Glomerular endothelial cell (primary cell): Measurements from ENCODE around the gene TIMELESS. TPM values are rescaled to one million over a fixed set of nuclear protein-coding genes. Genes with fewer than 3 reads are reported as not detected.
"Not testable (repeated sequence)": the region's sequence is repeated elsewhere in the genome, so short reads cannot be mapped to it uniquely, and the experiment has no call there.

ENCODE experiments used
- DNase-seq: peaks from one replicate; pipeline ENCODE4 v3.0.0-alpha.2; 2011; ENCODE audit warnings: low read depth, low spot score; ENCODE audit errors: extremely low read depth
- total RNA-seq: library from RNA; depleted of rRNA; stranded (reverse); fragments of >200 nt; gene quantifications from 2 replicates; pipeline ENCODE4 v1.2.3, GENCODE V29; 2015

The TIMELESS gene
- total RNA-seq: 7.4 and 13.9 TPM in 2 replicates

GRCh38 chr12:56448860-56449621 is at the start of gene TIMELESS:
TSS of gene TIMELESS (minus strand) at chr12:56449426. CDS start at chr12:56434170, 15,256 bp downstream.
- DNase-seq: peak; percentile 44

- DNase-seq: not testable (repeated sequence)
These were observed 49.1 kb upstream of the TIMELESS start for GRCh38 chr12:56498126-56498902.

- DNase-seq: not testable (repeated sequence)
These were observed 47.5 kb upstream of the TIMELESS start for GRCh38 chr12:56496704-56497103.

- not testable (repeated sequence) for DNase-seq
These were observed 45.3 kb upstream of the TIMELESS start for GRCh38 chr12:56494481-56494880.

- not testable (repeated sequence) for DNase-seq
These were observed 44.8 kb upstream of the TIMELESS start for GRCh38 chr12:56494106-56494415.

- DNase-seq: not testable (repeated sequence)
These were observed 44.3 kb upstream of the TIMELESS start for GRCh38 chr12:56493409-56494105.

GRCh38 chr12:56490360-56490759 is 41.1 kb upstream of the TIMELESS start:
- no peak for DNase-seq

GRCh38 chr12:56488041-56488955 is 39.1 kb upstream of the TIMELESS start, which contains the start of gene GLS2:
TSS of gene GLS2 (minus strand) at chr12:56488161. CDS start at chr12:56488118, 43 bp downstream.
- no peak for DNase-seq

GRCh38 chr12:56487448-56488040 is 38.3 kb upstream of the TIMELESS start:
- no peak for DNase-seq

- no peak for DNase-seq
These were observed 37.5 kb upstream of the TIMELESS start for GRCh38 chr12:56486694-56487093.

GRCh38 chr12:56484566-56484965 is 35.3 kb upstream of the TIMELESS start:
- DNase-seq: no peak

- DNase-seq: no peak
These were observed 30.4 kb upstream of the TIMELESS start for GRCh38 chr12:56479625-56480024.

GRCh38 chr12:56477521-56478225 is 28.4 kb upstream of the TIMELESS start:
- DNase-seq: no peak

GRCh38 chr12:56476972-56477432 is 27.8 kb upstream of the TIMELESS start:
- no peak for DNase-seq

- no peak for DNase-seq
These were observed 26.9 kb upstream of the TIMELESS start for GRCh38 chr12:56476143-56476542.

GRCh38 chr12:56474389-56474788 is 25.2 kb upstream of the TIMELESS start:
- no peak for DNase-seq

- DNase-seq: no peak
These were observed 20.0 kb upstream of the TIMELESS start for GRCh38 chr12:56469007-56469930.
